Dendritic cell treated with granulocyte-macrophage colony-stimulating factor and Interleukin-4, amounts not matched to agents 40 ng/mL and 50 ng/mL, for 4 days (primary cell): Measurements from ENCODE around the gene DPP6.
"Not testable (repeated sequence)": the region's sequence is repeated elsewhere in the genome, so short reads cannot be mapped to it uniquely, and the experiment has no call there.

Experiments used
- H3K27ac Mint-ChIP-seq: one replicate; pipeline ENCODE4 v1.8.0; 2022; ENCODE audit warnings: mild to moderate bottlenecking, mixed read lengths
- H3K27me3 Mint-ChIP-seq: one replicate; pipeline ENCODE4 v1.8.0; 2022; ENCODE audit warnings: mild to moderate bottlenecking, mixed read lengths
- H3K36me3 Mint-ChIP-seq: one replicate; pipeline ENCODE4 v1.8.0; 2022; ENCODE audit warnings: low read depth, mixed read lengths
- H3K4me1 Mint-ChIP-seq: one replicate; pipeline ENCODE4 v1.8.0; 2022; ENCODE audit warnings: low read depth, mixed read lengths
- H3K4me3 Mint-ChIP-seq: one replicate; pipeline ENCODE4 v1.8.0; 2022; ENCODE audit warnings: mild to moderate bottlenecking, moderate library complexity, mixed read lengths
- H3K9me3 Mint-ChIP-seq: one replicate; pipeline ENCODE4 v1.8.0; 2022; ENCODE audit warnings: mixed read lengths
- intact Hi-C: fragments of 100-400 bp; cut with micrococcal nuclease; formaldehyde crosslinking; loops from one replicate; pipeline ENCODE4 v1.15.0; 2022

DPP6 gene

GRCh38 chr7:154113732-154114351 lies 61.6 kb downstream of the DPP6 start:
- H3K27me3 Mint-ChIP-seq, H3K4me1 Mint-ChIP-seq, H3K4me3 Mint-ChIP-seq, H3K27ac Mint-ChIP-seq, intact Hi-C loops, H3K36me3 Mint-ChIP-seq, H3K9me3 Mint-ChIP-seq: not testable (repeated sequence)

DNA sequence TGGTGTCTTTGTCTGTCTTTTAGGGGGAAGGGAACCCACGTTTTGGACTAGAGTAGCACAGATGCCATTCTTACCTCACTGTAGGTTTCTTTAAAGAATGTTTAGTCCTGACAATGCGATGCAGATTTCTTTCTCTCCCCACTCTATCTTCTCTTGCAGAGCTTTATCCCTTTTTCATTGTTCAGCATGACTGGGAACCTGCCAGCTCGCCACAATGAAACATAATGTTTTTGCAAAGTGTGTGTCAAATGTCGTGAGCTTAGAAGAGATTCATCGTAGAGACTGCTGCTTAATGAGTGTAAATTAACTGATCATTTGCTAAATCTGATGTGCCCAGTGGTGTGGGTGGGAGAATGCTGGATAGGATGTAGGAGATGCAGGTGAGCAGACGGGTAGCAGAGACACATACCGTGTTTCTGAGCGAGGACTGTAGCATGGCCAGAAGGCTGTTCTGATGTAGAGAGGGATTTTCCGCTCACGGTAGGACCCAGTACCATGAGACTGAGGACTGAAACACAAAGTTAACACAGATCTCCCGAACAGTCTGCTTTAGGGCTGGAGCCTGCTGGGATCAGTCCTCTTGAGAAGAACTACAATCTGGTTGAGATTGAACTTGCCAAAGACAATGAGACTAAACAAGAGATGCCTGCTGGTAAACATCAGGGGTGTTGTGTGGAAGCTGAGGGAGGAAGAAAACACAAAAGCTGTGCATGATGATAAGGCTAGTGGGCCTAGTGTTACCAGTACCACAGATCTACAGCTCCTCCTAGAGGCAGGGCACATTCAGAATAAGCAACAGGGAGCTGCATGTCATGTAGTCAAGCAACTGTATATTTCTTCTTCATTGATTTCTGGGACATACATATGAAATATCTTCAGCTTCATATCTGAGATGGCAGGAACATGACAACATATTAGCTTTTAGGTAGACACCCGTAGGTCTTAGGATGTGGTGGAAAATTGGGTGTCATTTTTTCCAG lies 65.5 kb downstream of the DPP6 start:
- H3K9me3 Mint-ChIP-seq, H3K4me3 Mint-ChIP-seq, H3K27me3 Mint-ChIP-seq, intact Hi-C loops, H3K27ac Mint-ChIP-seq, H3K36me3 Mint-ChIP-seq, H3K4me1 Mint-ChIP-seq: not testable (repeated sequence)

DNA sequence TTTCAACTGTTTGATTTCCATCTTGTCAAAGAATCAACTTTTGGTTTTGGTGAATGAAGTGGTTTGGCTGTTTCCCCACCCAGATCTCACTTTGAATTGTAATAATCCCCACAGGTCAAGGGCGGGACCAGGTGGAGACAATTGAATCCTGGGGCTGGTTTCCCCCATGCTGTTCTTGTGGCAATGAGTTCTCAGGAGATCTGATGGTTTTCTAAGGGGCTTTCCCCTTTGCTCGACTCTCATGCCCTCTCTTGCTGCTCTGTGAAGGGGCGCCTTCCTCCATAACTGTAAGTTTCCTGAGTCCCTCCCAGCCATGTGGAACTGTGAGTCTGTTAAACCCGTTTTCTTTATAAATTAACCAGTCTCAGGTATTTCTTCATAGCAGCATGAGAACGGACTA lies 68.6 kb downstream of the DPP6 start:
- H3K4me3 Mint-ChIP-seq, H3K36me3 Mint-ChIP-seq, H3K4me1 Mint-ChIP-seq, H3K27ac Mint-ChIP-seq, H3K9me3 Mint-ChIP-seq, intact Hi-C loops, H3K27me3 Mint-ChIP-seq: not testable (repeated sequence)

GRCh38 chr7:154122720-154123119 lies 70.5 kb downstream of the DPP6 start:
- H3K9me3 Mint-ChIP-seq, H3K4me1 Mint-ChIP-seq, intact Hi-C loops, H3K4me3 Mint-ChIP-seq, H3K27ac Mint-ChIP-seq, H3K36me3 Mint-ChIP-seq, H3K27me3 Mint-ChIP-seq: not testable (repeated sequence)

- intact Hi-C loops, H3K27me3 Mint-ChIP-seq, H3K27ac Mint-ChIP-seq, H3K9me3 Mint-ChIP-seq, H3K4me3 Mint-ChIP-seq, H3K36me3 Mint-ChIP-seq, H3K4me1 Mint-ChIP-seq: not testable (repeated sequence)
Observed at GRCh38 chr7:154123397-154123796, 71.2 kb downstream of the DPP6 start.

DNA sequence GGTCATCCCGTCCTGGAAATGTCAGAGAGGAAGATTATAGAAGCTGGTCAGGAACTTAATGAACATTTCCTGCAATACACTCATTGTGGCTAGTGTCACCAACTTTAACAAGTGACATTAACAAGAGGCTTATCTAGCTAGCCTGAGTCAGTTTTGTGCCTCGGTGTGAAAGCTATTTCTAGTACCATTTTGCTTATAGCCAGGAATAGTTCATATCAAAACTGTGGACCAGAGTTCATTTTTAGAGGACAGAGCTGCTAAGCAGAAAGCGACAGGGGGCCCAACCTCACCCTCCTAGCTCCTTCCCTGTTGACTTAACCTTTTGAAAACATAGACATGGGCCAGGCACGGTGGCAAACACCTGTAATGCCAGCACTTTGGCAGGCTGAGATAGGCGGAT lies 76.9 kb downstream of the DPP6 start:
- H3K27me3 Mint-ChIP-seq, H3K9me3 Mint-ChIP-seq, intact Hi-C loops, H3K36me3 Mint-ChIP-seq, H3K27ac Mint-ChIP-seq, H3K4me3 Mint-ChIP-seq, H3K4me1 Mint-ChIP-seq: not testable (repeated sequence)

GRCh38 chr7:154132617-154133016 lies 80.4 kb downstream of the DPP6 start:
- H3K4me1 Mint-ChIP-seq, H3K27me3 Mint-ChIP-seq, H3K36me3 Mint-ChIP-seq, H3K4me3 Mint-ChIP-seq, H3K27ac Mint-ChIP-seq, intact Hi-C loops: not testable (repeated sequence)
- peaks cover 24% of the 10 kb centered on the region for H3K9me3 Mint-ChIP-seq

DNA sequence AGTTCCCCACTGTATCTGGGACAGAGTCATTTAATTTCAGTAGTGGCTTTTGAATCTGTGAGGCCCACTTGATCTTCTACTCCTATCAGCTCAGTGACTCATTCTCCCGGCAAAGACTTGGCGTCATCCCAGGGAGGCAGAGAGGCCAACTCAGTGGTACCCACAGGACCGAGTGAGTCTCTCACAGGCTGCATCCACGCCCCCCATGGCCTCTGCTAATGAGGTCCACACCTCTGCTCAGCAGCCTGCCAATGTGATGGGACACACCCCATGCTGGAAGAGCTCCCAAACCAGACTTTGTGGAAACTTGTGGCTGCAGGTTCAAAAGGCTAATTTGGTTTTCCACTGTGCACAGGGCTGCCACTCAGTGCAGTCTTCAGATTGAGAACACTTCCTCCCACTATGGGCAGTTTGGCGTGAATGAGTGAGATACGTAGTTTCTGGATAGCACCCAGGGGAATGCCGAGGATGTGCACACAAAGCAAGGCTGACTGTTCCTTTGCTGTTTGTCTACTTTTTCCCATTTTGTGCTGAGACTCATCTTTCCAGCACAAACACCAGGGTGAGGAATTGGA lies 81.6 kb downstream of the DPP6 start:
- H3K4me3 Mint-ChIP-seq, H3K27ac Mint-ChIP-seq, H3K4me1 Mint-ChIP-seq, intact Hi-C loops, H3K27me3 Mint-ChIP-seq, H3K36me3 Mint-ChIP-seq: not testable (repeated sequence)
- H3K9me3 Mint-ChIP-seq = peaks cover 24% of the 10 kb centered on the region

DNA sequence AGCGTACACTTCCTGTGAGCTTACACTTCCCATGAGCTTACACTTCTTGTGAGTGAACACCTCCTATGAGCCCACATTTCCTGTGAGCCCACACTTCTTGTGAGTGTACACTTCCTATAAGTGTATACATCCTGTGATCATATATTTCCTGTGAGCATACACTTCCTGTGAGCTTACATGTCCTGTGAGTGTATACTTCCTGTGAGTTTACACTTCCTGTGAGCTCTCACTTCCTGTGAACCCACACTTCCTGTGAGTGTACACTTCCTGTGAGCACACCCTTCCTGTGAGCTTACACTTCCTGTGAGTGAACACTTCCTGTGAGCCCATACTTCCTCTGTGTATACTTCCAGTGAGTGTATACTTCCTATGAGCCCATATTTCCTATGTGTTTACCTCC lies 82.5 kb downstream of the DPP6 start:
- H3K27ac Mint-ChIP-seq, H3K27me3 Mint-ChIP-seq, H3K4me3 Mint-ChIP-seq: not testable (repeated sequence)

GRCh38 chr7:154135646-154136045 lies 83.4 kb downstream of the DPP6 start:
- H3K4me1 Mint-ChIP-seq, H3K27ac Mint-ChIP-seq, H3K36me3 Mint-ChIP-seq, H3K4me3 Mint-ChIP-seq, H3K27me3 Mint-ChIP-seq, intact Hi-C loops: not testable (repeated sequence)
- peaks cover 29% of the 10 kb centered on the region for H3K9me3 Mint-ChIP-seq

More for the DNA sequence above, 82.5 kb downstream of the DPP6 start:
- intact Hi-C loops, H3K4me1 Mint-ChIP-seq, H3K36me3 Mint-ChIP-seq: not testable (repeated sequence)
- H3K9me3 Mint-ChIP-seq = peaks cover 26% of the 10 kb centered on the region

DNA sequence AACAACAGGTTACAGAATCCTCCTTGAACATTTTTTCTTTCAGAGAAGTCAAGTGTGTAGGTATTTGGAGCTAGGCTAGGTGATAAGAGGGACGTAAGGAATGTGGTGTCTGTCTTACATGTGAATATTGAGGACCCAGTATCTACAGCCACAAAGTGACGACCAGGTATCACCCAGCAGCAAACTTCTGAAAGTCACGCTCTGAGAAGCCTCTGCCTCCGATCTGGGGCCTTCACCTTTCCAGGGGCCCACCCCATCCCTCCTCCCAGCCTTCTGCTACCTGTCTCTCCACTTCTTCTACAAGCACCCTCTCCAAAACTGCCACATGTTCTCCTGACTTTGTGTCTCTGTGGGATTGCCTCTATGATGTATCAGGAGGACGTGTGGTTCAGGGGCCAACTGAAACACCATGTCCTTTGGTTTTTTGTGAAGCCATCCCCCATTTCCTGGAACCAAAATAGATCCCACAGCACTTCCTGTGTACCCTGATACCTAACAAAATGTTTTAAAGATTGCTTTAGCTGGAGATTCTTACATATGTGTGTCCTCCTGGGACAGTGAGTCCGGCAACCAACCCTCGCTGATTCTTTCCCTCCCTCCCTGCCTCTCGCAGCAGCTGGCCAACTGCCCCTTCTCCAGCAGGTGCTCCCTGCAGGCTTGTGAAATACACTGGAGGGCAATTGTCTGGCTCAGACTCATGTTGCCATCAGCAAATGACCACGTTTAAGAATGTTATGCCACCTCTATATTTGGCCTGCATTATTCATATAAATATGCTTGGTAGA lies 93.9 kb downstream of the DPP6 start:
- intact Hi-C loops, H3K36me3 Mint-ChIP-seq, H3K27ac Mint-ChIP-seq, H3K27me3 Mint-ChIP-seq, H3K4me1 Mint-ChIP-seq, H3K4me3 Mint-ChIP-seq: not testable (repeated sequence)
- H3K9me3 Mint-ChIP-seq = peaks cover 11% of the 10 kb centered on the region

GRCh38 chr7:154146707-154147038 lies 94.5 kb downstream of the DPP6 start:
- H3K27ac Mint-ChIP-seq, H3K4me1 Mint-ChIP-seq, H3K4me3 Mint-ChIP-seq, intact Hi-C loops, H3K27me3 Mint-ChIP-seq, H3K36me3 Mint-ChIP-seq: not testable (repeated sequence)
- H3K9me3 Mint-ChIP-seq = peaks cover 16% of the 10 kb centered on the region

- H3K36me3 Mint-ChIP-seq, H3K27ac Mint-ChIP-seq, H3K27me3 Mint-ChIP-seq, intact Hi-C loops, H3K4me3 Mint-ChIP-seq, H3K4me1 Mint-ChIP-seq: not testable (repeated sequence)
- peaks cover 21% of the 10 kb centered on the region for H3K9me3 Mint-ChIP-seq
Observed at GRCh38 chr7:154148791-154149516, 96.8 kb downstream of the DPP6 start.

DNA sequence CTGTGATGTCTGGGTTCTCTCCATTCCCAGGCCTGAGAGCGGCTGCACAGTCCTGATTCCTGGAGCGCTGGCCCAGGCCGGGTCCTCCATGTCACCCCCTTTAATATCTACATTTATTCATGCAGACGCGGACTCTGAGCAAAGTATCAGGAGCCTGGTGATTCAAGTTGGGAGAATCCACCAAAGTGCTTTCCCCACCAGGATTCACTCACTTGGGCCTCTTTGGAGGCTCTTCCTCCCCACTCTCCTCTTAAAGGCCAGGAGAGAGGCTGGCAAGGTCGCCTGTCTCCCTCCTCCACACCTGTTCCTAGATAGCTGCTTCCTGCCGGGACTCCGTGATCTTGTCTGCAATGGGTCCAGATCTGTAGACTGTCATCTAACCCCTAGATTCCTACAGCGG lies 98.5 kb downstream of the DPP6 start:
- H3K4me3 Mint-ChIP-seq, H3K36me3 Mint-ChIP-seq, H3K27me3 Mint-ChIP-seq, H3K4me1 Mint-ChIP-seq, intact Hi-C loops, H3K27ac Mint-ChIP-seq: not testable (repeated sequence)
- H3K9me3 Mint-ChIP-seq = peaks cover 21% of the 10 kb centered on the region
